GM10248 (cell line): ENCODE measurements around the gene WDR75.

Source experiments
- CTCF ChIA-PET: fragments of 300-600 bp; sonication (Branson Sonifier 250); formaldehyde crosslinking; extraction: SDS; loops from one replicate; lab custom pipeline; 2021; ENCODE audit warnings: antibody characterized with exemption; lab: Yijun Ruan, JAX
- POLR2A ChIA-PET: fragments of 350-650 bp; sonication (Branson Sonifier 250); formaldehyde crosslinking; extraction: SDS; loops from one replicate; lab custom pipeline; 2020; ENCODE audit warnings: antibody characterized with exemption; lab: Yijun Ruan, JAX
- DNase-seq: peaks from one replicate; pipeline ENCODE4 v3.0.0; 2012; ENCODE audit errors: extremely low spot score
- CTCF ChIP-seq: IDR thresholded peaks from 2 replicates; pipeline ENCODE4 v1.5.1; 2012; ENCODE audit warnings: mild to moderate bottlenecking, low read depth; ENCODE audit errors: extremely low read depth, missing control alignments, control extremely low read depth

The WDR75 gene

DNA sequence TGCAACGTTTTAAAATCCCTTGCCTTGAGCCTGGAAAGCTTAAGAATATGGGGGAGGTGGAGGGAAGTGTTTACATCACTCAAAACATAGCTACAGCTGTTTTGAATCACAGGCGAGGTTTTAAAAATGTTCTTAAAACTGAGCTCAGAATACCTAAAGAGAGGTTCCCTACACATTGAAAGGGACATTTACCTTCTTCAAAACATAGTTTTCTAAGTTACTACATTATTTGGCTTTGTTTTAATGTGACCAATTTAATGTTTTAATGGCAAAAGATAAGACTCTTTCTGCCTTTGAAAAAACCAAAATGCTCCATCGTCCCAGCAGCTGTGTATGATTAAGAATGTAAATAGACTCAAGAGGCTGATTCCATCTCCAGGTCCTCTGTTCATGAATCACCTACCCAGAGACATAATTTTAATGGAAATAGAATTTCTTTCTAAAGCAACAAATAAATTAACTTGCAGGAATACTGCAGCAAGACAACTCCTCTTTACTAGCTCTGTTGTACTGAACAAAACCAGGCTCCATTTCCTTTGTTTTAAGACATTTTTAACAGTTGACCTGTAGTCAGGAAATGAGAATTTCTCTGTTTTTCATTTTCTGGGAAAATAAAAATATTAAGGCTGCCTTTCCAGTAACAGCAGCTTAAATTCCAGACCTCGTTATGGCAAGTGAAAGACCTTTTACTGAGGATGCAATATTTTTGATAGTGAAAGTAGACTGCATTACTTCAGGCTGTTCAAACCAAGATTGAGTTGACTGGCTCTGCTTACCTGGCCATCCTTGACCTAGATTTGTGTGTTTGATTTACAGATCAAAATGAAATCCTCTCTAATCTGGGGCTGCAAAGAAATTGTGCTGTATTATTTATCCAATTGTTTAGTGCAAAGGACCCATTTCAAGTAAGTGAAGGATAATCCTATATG is 33.7 kb upstream of the WDR75 start:
- no peak for TF ChIP-seq CTCF
- no peak for DNase-seq
- POLR2A ChIA-PET = no interaction called here
- CTCF ChIA-PET = interaction anchor here (1.3 kb wide), 1 partner anchor 313 kb away, joined by 5 read pairs; no protein-coding TSS in a partner anchor

GRCh38 chr2:189408294-189408693 is 33.0 kb upstream of the WDR75 start:
- no peak for DNase-seq
- CTCF ChIA-PET = interaction anchor here (1.3 kb wide), 1 partner anchor 313 kb away, joined by 5 read pairs; no protein-coding TSS in a partner anchor
- TF ChIP-seq CTCF = no peak
- POLR2A ChIA-PET = no interaction called here

DNA sequence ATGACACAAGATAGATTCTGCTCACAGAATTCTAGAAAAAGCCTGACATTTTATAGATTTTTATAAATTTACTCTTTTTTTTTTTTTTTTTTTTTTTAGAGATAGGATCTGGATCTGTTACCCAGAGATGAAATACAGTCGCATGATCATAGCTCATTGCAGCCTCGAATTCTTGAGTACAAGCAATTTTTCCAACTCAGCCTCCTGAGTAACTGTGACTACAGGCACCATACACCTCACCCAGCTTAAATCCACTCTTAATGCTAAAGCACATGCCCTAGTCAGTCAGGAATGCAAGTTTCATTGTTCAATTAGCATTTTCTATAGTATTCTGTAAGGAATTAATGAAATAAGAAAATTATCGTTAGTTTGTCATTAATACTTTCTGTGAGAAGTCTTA is 32.1 kb upstream of the WDR75 start:
- no peak for DNase-seq
- CTCF ChIA-PET = interaction anchor here (1.1 to 1.4 kb wide), 2 partner anchors 10 to 267 kb away, joined by 5 to 6 read pairs; no protein-coding TSS in a partner anchor
- TF ChIP-seq CTCF = no peak
- POLR2A ChIA-PET = no interaction called here

- ChIA-PET POLR2A (no interaction called here), CTCF (interaction anchor here (0.6 to 1.4 kb wide), 4 partner anchors 8 to 267 kb away, joined by 3 to 6 read pairs (median 4); no protein-coding TSS in a partner anchor)
- no peak for TF ChIP-seq CTCF
- no peak for DNase-seq
Measured at GRCh38 chr2:189409647-189410046, 31.6 kb upstream of the WDR75 start.

DNA sequence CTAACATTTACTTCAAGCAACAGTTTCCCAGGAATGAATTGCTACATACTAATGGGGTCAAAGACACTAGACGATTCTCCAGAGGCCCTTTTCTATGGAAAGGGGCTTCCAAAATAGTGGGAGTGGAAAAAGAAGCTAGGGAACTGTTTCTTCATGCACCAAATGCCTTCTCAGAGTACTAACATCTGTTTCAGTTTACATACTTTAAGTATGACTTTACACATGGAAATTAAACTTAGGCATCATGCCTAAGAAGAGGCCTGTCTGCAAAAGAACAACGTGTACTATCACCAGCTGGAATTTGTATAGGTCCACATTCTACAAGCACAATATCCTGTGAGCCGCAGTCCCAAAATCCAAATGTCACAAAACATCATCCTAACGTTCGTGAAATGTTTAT is 29.4 kb upstream of the WDR75 start:
- POLR2A ChIA-PET = no interaction called here
- CTCF ChIA-PET = interaction anchor here (0.8 to 3.2 kb wide), 13 partner anchors 8 to 887 kb away, joined by 3 to 13 read pairs (median 5); no protein-coding TSS in a partner anchor
- no peak for DNase-seq
- TF ChIP-seq CTCF = no peak

DNA sequence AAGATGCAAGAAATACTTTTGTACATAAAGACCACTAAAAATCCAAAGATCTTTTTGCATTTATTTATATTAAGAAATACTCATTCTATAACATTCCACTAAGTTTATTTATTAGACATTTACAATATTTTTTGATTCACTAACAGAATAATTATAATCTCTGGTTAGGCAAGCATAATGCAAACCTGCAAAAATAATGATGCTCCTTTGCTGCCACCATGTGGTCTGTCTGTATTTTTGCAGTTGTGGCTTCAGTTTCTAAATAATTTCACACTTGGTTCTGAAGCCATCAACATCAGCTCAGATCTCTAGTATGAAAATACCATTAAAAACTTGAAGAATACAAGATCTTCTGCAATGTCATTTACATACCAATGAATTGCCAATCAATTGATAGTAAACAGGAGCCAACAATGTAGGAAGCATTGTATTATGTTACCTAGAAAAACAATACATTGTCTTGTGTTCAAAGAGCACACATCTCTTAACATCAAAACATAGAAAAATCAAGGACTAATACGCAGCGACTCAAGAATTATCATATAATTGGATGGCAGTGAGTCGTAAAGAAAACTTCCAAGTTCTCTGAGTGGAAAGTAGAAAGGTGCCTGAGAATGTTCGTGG is 28.8 kb upstream of the WDR75 start:
- POLR2A ChIA-PET = no interaction called here
- peak; percentile 75 for TF ChIP-seq CTCF
- CTCF ChIA-PET = interaction anchor here (0.6 to 3.2 kb wide), 15 partner anchors 9 to 893 kb away, joined by 3 to 13 read pairs (median 4); no protein-coding TSS in a partner anchor
- DNase-seq = peak; percentile 39
